Ishikawa (cell line): Measurements from ENCODE around the gene SRA1.

ENCODE experiments used
- CEBPB ChIP-seq: IDR thresholded peaks from 2 replicates; pipeline ENCODE4 v1.6.1; 2012
- CREB1 ChIP-seq: IDR thresholded peaks from 2 replicates; pipeline ENCODE4 v1.6.1; 2012; ENCODE audit warnings: low read depth
- EP300 ChIP-seq: IDR thresholded peaks from 2 replicates; pipeline ENCODE4 v1.6.1; 2012; ENCODE audit warnings: borderline replicate concordance
- FOXM1 ChIP-seq: IDR thresholded peaks from 2 replicates; pipeline ENCODE4 v1.6.1; 2012; ENCODE audit warnings: low read depth, borderline replicate concordance
- NFIC ChIP-seq: IDR thresholded peaks from 2 replicates; pipeline ENCODE4 v1.6.1; 2012
- RAD21 ChIP-seq: IDR thresholded peaks from 2 replicates; pipeline ENCODE4 v1.6.1; 2012; ENCODE audit warnings: low read depth
- TAF1 ChIP-seq: IDR thresholded peaks from 2 replicates; pipeline ENCODE4 v1.6.1; 2012; ENCODE audit warnings: low read depth, mild to moderate bottlenecking
- TCF12 ChIP-seq: IDR thresholded peaks from 2 replicates; pipeline ENCODE4 v1.6.1; 2012; ENCODE audit warnings: low read depth
- TEAD4 ChIP-seq: IDR thresholded peaks from 2 replicates; pipeline ENCODE4 v1.6.1; 2012
- YY1 ChIP-seq: IDR thresholded peaks from 2 replicates; pipeline ENCODE4 v1.6.1; 2012; ENCODE audit warnings: low read depth
- ZBTB7A ChIP-seq: IDR thresholded peaks from 2 replicates; pipeline ENCODE4 v1.6.1; 2012; ENCODE audit warnings: low read depth
- TF ChIP-seq, protein P1 (sequence below): IDR thresholded peaks from 2 replicates; pipeline ENCODE4 v1.6.1; 2012
- TF ChIP-seq, protein P2 (sequence below): IDR thresholded peaks from 2 replicates; pipeline ENCODE4 v1.6.1; 2012; ENCODE audit warnings: low read depth, mild to moderate bottlenecking
- TF ChIP-seq, protein P3 (sequence below): IDR thresholded peaks from 2 replicates; pipeline ENCODE4 v1.6.1; 2012

The SRA1 gene

DNA sequence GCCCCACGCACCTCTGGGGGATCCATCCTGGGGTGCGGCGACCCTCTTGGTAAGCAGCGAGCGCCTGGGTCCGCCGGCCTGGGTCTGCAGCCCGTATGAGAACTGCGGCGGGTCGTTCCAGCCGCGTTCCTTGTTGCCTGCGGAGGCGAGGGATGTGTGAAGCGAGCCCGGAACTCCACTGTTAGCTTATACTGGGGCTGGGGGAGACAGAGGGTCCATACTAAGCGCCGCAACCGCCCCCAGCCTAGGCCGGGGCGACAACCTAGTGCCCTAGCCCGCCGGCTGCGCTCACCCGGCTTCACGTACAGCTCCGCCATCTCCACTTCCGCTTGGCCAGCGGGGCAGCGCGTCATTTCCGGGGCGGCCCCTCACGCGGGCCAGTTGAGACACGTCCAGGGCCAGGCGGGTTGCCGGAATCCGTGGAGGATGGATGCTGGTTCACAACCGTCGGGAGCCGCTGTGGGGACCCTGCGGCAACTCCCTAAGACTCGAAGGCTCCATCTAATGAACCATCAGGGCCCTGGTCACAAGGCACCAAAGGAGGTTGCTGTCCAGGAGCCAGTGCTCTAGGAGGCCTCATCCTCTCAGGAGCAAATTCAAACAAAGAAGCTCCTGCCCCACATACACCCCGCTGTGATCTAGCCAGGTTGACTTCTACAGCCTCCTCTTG, at the start of gene SRA1:
Gene SRA1 (minus strand): TSS at position 338 of the 670 bp plus-strand sequence. CDS start 21 bp downstream, at position 317.
- TF ChIP-seq CREB1 (peak; percentile 85), YY1 (peak; percentile 78), TAF1 (peak; percentile 90), RAD21 (no peak), CEBPB (no peak), EP300 (no peak; the same call in 1 of the 2 replicates), TCF12 (peak; percentile 50; the same call in 1 of the 2 replicates), ZBTB7A (0 out of 2 replicates have a peak, but pooled peaks have one; percentile 38), TEAD4 (peak; percentile 12)
- TF ChIP-seq, protein P1, sequence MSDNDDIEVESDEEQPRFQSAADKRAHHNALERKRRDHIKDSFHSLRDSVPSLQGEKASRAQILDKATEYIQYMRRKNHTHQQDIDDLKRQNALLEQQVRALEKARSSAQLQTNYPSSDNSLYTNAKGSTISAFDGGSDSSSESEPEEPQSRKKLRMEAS: peak; percentile 62
- TF ChIP-seq, protein P2, sequence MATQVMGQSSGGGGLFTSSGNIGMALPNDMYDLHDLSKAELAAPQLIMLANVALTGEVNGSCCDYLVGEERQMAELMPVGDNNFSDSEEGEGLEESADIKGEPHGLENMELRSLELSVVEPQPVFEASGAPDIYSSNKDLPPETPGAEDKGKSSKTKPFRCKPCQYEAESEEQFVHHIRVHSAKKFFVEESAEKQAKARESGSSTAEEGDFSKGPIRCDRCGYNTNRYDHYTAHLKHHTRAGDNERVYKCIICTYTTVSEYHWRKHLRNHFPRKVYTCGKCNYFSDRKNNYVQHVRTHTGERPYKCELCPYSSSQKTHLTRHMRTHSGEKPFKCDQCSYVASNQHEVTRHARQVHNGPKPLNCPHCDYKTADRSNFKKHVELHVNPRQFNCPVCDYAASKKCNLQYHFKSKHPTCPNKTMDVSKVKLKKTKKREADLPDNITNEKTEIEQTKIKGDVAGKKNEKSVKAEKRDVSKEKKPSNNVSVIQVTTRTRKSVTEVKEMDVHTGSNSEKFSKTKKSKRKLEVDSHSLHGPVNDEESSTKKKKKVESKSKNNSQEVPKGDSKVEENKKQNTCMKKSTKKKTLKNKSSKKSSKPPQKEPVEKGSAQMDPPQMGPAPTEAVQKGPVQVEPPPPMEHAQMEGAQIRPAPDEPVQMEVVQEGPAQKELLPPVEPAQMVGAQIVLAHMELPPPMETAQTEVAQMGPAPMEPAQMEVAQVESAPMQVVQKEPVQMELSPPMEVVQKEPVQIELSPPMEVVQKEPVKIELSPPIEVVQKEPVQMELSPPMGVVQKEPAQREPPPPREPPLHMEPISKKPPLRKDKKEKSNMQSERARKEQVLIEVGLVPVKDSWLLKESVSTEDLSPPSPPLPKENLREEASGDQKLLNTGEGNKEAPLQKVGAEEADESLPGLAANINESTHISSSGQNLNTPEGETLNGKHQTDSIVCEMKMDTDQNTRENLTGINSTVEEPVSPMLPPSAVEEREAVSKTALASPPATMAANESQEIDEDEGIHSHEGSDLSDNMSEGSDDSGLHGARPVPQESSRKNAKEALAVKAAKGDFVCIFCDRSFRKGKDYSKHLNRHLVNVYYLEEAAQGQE: peak; percentile 27; the same call in 1 of the 2 replicates
- TF ChIP-seq, protein P3, sequence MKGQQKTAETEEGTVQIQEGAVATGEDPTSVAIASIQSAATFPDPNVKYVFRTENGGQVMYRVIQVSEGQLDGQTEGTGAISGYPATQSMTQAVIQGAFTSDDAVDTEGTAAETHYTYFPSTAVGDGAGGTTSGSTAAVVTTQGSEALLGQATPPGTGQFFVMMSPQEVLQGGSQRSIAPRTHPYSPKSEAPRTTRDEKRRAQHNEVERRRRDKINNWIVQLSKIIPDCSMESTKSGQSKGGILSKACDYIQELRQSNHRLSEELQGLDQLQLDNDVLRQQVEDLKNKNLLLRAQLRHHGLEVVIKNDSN: peak; percentile 51

DNA sequence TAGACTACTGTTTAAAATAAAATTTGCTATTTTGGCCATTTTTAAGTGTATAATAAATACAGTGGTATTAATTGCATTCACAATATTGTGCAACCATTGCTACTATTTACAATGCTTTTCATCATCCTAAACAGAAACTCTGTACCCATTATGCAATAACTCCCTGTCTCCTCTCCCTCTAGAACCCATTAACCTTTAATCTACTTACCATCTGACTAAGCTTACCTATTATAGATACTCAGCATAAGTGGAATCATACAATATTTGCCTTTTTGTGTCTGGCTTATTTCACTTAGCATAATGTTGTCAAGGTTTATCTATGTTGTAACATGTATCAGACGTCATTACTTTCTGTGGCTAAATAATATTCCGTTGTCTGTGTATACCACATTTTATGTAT, 49.8 kb upstream of the SRA1 start:
- no peak for TF ChIP-seq FOXM1
- TF ChIP-seq, protein P1: no peak

DNA sequence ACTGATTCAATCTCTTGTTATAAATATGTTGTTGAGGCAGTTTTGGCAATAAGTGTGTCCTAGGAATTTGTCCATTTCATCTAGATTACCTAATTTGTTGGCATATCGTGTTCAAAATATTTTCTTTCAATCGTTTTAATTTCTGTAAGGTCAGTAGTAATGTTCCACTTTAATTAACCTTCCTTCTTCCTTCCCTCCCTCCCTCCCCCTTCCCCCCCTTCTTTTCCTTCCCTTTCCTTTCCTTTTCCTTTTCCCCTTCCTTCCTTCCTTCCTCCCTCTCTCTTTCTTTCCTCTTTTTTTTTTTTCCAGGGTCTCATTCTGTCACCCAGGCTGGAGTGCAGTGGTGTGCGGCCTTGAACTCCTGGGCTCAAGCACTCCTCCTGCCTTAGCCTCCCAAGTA, 48.6 kb upstream of the SRA1 start:
- TF ChIP-seq CEBPB: no peak
- TF ChIP-seq ZBTB7A: no peak
- no peak for TF ChIP-seq TCF12
- no peak for TF ChIP-seq TEAD4
- TF ChIP-seq EP300: no peak
- TF ChIP-seq CREB1: no peak
- TF ChIP-seq, protein P2: no peak
- TF ChIP-seq YY1: no peak
- no peak for TF ChIP-seq NFIC
- TF ChIP-seq TAF1: no peak
- TF ChIP-seq, protein P3: no peak

DNA sequence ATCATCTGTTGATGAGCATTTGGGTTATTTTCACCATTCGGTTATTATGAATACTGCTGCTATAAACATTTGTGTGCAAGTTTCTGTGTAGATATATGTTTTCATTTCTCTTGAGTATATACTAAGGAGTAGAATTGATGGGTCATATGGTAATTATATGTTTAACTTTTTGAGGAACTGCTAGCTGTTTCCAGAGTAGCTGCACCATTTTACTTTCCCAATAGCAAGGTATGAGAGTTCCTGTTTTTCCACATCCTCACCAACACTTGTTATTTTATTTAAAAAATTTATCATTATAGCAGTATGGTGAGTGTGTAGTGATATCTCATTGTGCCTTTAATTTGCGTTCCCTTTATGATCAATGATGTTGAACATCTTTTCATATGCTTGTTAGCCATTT, 46.5 kb upstream of the SRA1 start:
- TF ChIP-seq TAF1 (no peak), TCF12 (no peak), RAD21 (no peak), TEAD4 (no peak), YY1 (no peak), FOXM1 (no peak), NFIC (no peak), CREB1 (no peak), EP300 (no peak), CEBPB (no peak)
- TF ChIP-seq, protein P3: no peak
- TF ChIP-seq, protein P2: no peak
- TF ChIP-seq, protein P1: no peak
